Naive thymus-derived CD4-positive, alpha-beta T cell (primary cell): ENCODE measurements around the gene ADGRG6. TPM values are rescaled to one million over a fixed set of nuclear protein-coding genes. Genes with fewer than 3 reads are reported as not detected.

ENCODE experiments used
- ATAC-seq: fragments of 150-1000 bp; cut with Tn5 transposase; 2 replicates; pipeline ENCODE4 v1.10.0; 2021; ENCODE audit warnings: mild to moderate bottlenecking, moderate library complexity
- CTCF ChIA-PET: fragments of 350-600 bp; sonication (Branson Sonifier 250); formaldehyde crosslinking; loops from one replicate; lab custom pipeline; 2021; ENCODE audit warnings: antibody characterized with exemption; lab: Charles Lee
- POLR2A ChIA-PET: fragments of 350-600 bp; sonication (Branson Sonifier 250); formaldehyde crosslinking; loops from one replicate; lab custom pipeline; 2021; ENCODE audit warnings: antibody characterized with exemption, inconsistent platforms; lab: Charles Lee
- DNase-seq, 9 donors: peaks; one replicate each; pipeline versions ENCODE4 v3.0.0 to v3.0.0-alpha.2; 2020 to 2022; ENCODE audit warnings: mixed read lengths in 1 of 9
- H3K27ac ChIP-seq: one replicate; pipeline ENCODE4 v1.7.0; 2013; ENCODE audit warnings: mild to moderate bottlenecking, low read depth, low read length, moderate library complexity
- H3K27me3 ChIP-seq, 2 donors: one replicate each; pipeline ENCODE4 v1.7.0; 2013; ENCODE audit warnings: low read length in 2 of 2, mild to moderate bottlenecking in 2 of 2, moderate library complexity in 2 of 2; ENCODE audit not compliant: control insufficient read depth in 2 of 2, insufficient read depth in 2 of 2
- H3K36me3 ChIP-seq, 3 experiments: 1 replicate in 2 of 3; 2 replicates in 1 of 3; pipeline ENCODE4 v1.7.0; 2013; ENCODE audit warnings: low read length in 3 of 3, mild to moderate bottlenecking in 3 of 3, moderate library complexity in 1 of 3; ENCODE audit not compliant: insufficient read depth in 3 of 3, control insufficient read depth in 2 of 3
- H3K4me1 ChIP-seq, 2 donors: one replicate each; pipeline ENCODE4 v1.7.0; 2013; ENCODE audit warnings: low read length in 2 of 2, mild to moderate bottlenecking in 2 of 2, moderate library complexity in 1 of 2; ENCODE audit not compliant: control insufficient read depth in 2 of 2, insufficient read depth in 2 of 2
- H3K4me3 ChIP-seq: 2 replicates; pipeline ENCODE4 v1.7.0; 2013; ENCODE audit warnings: mild to moderate bottlenecking, low read length
- H3K9me3 ChIP-seq, 3 experiments: 1 replicate in 2 of 3; 2 replicates in 1 of 3; pipeline ENCODE4 v1.7.0; 2013; ENCODE audit warnings: low read length in 3 of 3; ENCODE audit not compliant: control insufficient read depth in 2 of 3
- H3K27ac Mint-ChIP-seq, 9 donors: one replicate each; pipeline ENCODE4 v1.8.0; 2020 to 2022; ENCODE audit warnings: mixed read lengths in 9 of 9, mild to moderate bottlenecking in 8 of 9, moderate library complexity in 5 of 9, inconsistent platforms in 2 of 9
- H3K27me3 Mint-ChIP-seq, 5 donors: one replicate each; pipeline ENCODE4 v1.8.0; 2021 to 2022; ENCODE audit warnings: mixed read lengths in 5 of 5, mild to moderate bottlenecking in 1 of 5
- H3K36me3 Mint-ChIP-seq, 5 donors: one replicate each; pipeline ENCODE4 v1.8.0; 2020 to 2022; ENCODE audit warnings: mixed read lengths in 5 of 5, mild to moderate bottlenecking in 3 of 5, inconsistent platforms in 1 of 5
- H3K4me1 Mint-ChIP-seq, 7 donors: one replicate each; pipeline ENCODE4 v1.8.0; 2020 to 2022; ENCODE audit warnings: mixed read lengths in 7 of 7, mild to moderate bottlenecking in 3 of 7, inconsistent platforms in 1 of 7
- H3K4me3 Mint-ChIP-seq, 10 donors: one replicate each; pipeline ENCODE4 v1.8.0; 2020 to 2022; ENCODE audit warnings: mild to moderate bottlenecking in 10 of 10, mixed read lengths in 10 of 10, moderate library complexity in 6 of 10, inconsistent platforms in 2 of 10
- H3K9me3 Mint-ChIP-seq, 11 donors: one replicate each; pipeline ENCODE4 v1.8.0; 2020 to 2022; ENCODE audit warnings: mixed read lengths in 11 of 11, mild to moderate bottlenecking in 4 of 11, inconsistent platforms in 1 of 11, moderate library complexity in 1 of 11
- intact Hi-C, 2 donors: fragments of 100-400 bp; cut with micrococcal nuclease; formaldehyde crosslinking; loops; one replicate each; pipeline ENCODE4 v1.15.1; 2023
- polyA plus RNA-seq, 2 donors: library from polyadenylated mRNA; unstranded; fragments of 300-500 nt; fragmentation: Illumina TruSeq; gene quantifications; one replicate each; pipeline ENCODE4 v1.2.3, GENCODE V29; 2021
- total RNA-seq, 6 experiments: library from RNA in 5 of 6; stranded (reverse) in 5 of 6; gene quantifications; 1 replicate in 5 of 6; 2 replicates in 1 of 6; pipeline ENCODE4 v1.2.3 and lab custom pipeline; 2021 to 2026

The ADGRG6 gene
- total and polyA plus RNA-seq, 7 experiments from 2014 or later: 0.02 to 3.6 (median 0.57) TPM; not detected in 2

- CTCF ChIA-PET: no interaction called here
- POLR2A ChIA-PET: no interaction called here
Observed at GRCh38 chr6:142462260-142462659, 160.5 kb downstream of the ADGRG6 start.

GRCh38 chr6:142463988-142464387, 162.2 kb downstream of the ADGRG6 start:
- H3K4me1 Mint-ChIP-seq: peaks cover 0 to 6% (median 0%) of the 10 kb centered on the region in 7 donors
- Histone ChIP-seq H3K4me3 (no peak overlapping the region), H3K4me1 (no peaks in the 10 kb centered on the region), H3K27ac (no peak overlapping the region), H3K36me3 (no peaks in the 10 kb centered on the region), H3K27me3 (no peaks in the 10 kb centered on the region), H3K9me3 (no peaks in the 10 kb centered on the region)
- no peak overlapping the region for H3K27ac Mint-ChIP-seq
- POLR2A ChIA-PET: no interaction called here
- DNase-seq (no peak), ATAC-seq (no peak)
- no peak overlapping the region for H3K4me3 Mint-ChIP-seq
- H3K27me3 Mint-ChIP-seq: no peaks in the 10 kb centered on the region
- CTCF ChIA-PET: no interaction called here
- intact Hi-C loops: no loop called here
- H3K9me3 Mint-ChIP-seq: peaks cover 7 to 17% (median 11%) of the 10 kb centered on the region in 11 donors
- peaks cover 3 to 7% (median 5%) of the 10 kb centered on the region in 5 donors for H3K36me3 Mint-ChIP-seq

More at GRCh38 chr6:142462260-142462659, 160.5 kb downstream of the ADGRG6 start:
- ATAC-seq (no peak), DNase-seq (no peak)
- Mint-ChIP-seq H3K4me1 (peaks cover 0 to 6% (median 0%) of the 10 kb centered on the region in 7 donors), H3K27me3 (peaks cover 0 to 2% (median 0%) of the 10 kb centered on the region in 5 donors), H3K27ac (no peak overlapping the region), H3K36me3 (peaks cover 3 to 7% (median 5%) of the 10 kb centered on the region in 5 donors), H3K9me3 (peaks cover 4 to 17% (median 11%) of the 10 kb centered on the region in 11 donors), H3K4me3 (no peak overlapping the region)
- Histone ChIP-seq H3K27ac (no peak overlapping the region), H3K36me3 (no peaks in the 10 kb centered on the region), H3K4me1 (no peaks in the 10 kb centered on the region), H3K4me3 (no peak overlapping the region), H3K27me3 (no peaks in the 10 kb centered on the region), H3K9me3 (no peaks in the 10 kb centered on the region)
- intact Hi-C loops: no loop called here

GRCh38 chr6:142469220-142469619, 167.4 kb downstream of the ADGRG6 start:
- Histone ChIP-seq H3K9me3 (no peaks in the 10 kb centered on the region), H3K27me3 (no peaks in the 10 kb centered on the region), H3K4me1 (no peaks in the 10 kb centered on the region), H3K27ac (no peak overlapping the region), H3K4me3 (no peak overlapping the region), H3K36me3 (no peaks in the 10 kb centered on the region)
- peaks cover 0 to 6% (median 0%) of the 10 kb centered on the region in 11 donors for H3K9me3 Mint-ChIP-seq
- DNase-seq: no peak
- ATAC-seq: no peak
- H3K27me3 Mint-ChIP-seq: peaks cover 0 to 4% (median 0%) of the 10 kb centered on the region in 5 donors
- no peaks in the 10 kb centered on the region for H3K4me1 Mint-ChIP-seq
- intact Hi-C loops: no loop called here
- no peak overlapping the region for H3K4me3 Mint-ChIP-seq
- ChIA-PET POLR2A (no interaction called here), CTCF (no interaction called here)
- no peak overlapping the region for H3K27ac Mint-ChIP-seq
- H3K36me3 Mint-ChIP-seq: no peaks in the 10 kb centered on the region

GRCh38 chr6:142470421-142470820, 168.6 kb downstream of the ADGRG6 start:
- no peaks in the 10 kb centered on the region for H3K27me3 ChIP-seq
- Mint-ChIP-seq H3K27ac (no peak overlapping the region), H3K27me3 (peaks cover 0 to 6% (median 0%) of the 10 kb centered on the region in 5 donors), H3K9me3 (peaks cover 0 to 6% (median 0%) of the 10 kb centered on the region in 11 donors), H3K4me1 (peaks cover 0 to 7% (median 6%) of the 10 kb centered on the region in 7 donors), H3K4me3 (no peak overlapping the region), H3K36me3 (no peaks in the 10 kb centered on the region)
- no peak overlapping the region for H3K27ac ChIP-seq
- no peak overlapping the region for H3K4me3 ChIP-seq
- ChIA-PET POLR2A (no interaction called here), CTCF (no interaction called here)
- H3K9me3 ChIP-seq: no peaks in the 10 kb centered on the region
- H3K36me3 ChIP-seq: no peaks in the 10 kb centered on the region
- no peak for ATAC-seq
- DNase-seq: no peak
- intact Hi-C loops: loop anchor here (5.0 to 10.0 kb wide), 5 partner anchors 238 to 1542 kb away; partner anchors contain the start of genes NMBR (in 1 of the 2) and VTA1 (in 1 of the 2)
- H3K4me1 ChIP-seq: no peaks in the 10 kb centered on the region

GRCh38 chr6:142474531-142475289, 172.9 kb downstream of the ADGRG6 start:
- H3K9me3 Mint-ChIP-seq: peaks cover 0 to 2% (median 0%) of the 10 kb centered on the region in 11 donors
- ATAC-seq: peak; percentile 67
- POLR2A ChIA-PET: interaction anchor here (0.6 kb wide), 1 partner anchor 218 kb away, joined by 3 read pairs; no protein-coding TSS in a partner anchor

GRCh38 chr6:142476452-142476851, 174.6 kb downstream of the ADGRG6 start:
- H3K9me3 Mint-ChIP-seq: peaks cover 0 to 2% (median 0%) of the 10 kb centered on the region in 11 donors
- peaks cover 0 to 12% (median 6%) of the 10 kb centered on the region in 7 donors for H3K4me1 Mint-ChIP-seq
- no peak overlapping the region for H3K4me3 ChIP-seq
- POLR2A ChIA-PET: interaction anchor here (1.1 kb wide), 1 partner anchor 392 kb away, joined by 3 read pairs; no protein-coding TSS in a partner anchor
- no peak overlapping the region for H3K4me3 Mint-ChIP-seq
- H3K27me3 ChIP-seq: no peaks in the 10 kb centered on the region
- no peak for ATAC-seq
- CTCF ChIA-PET: interaction anchor here (3.3 kb wide), 1 partner anchor 951 kb away, joined by 39 read pairs; no protein-coding TSS in a partner anchor
- H3K27me3 Mint-ChIP-seq: peaks cover 0 to 4% (median 0%) of the 10 kb centered on the region in 5 donors
- intact Hi-C loops: loop anchor here in 1 of 2 donors (10.0 kb wide), 1 partner anchor 1078 kb away; no protein-coding TSS in a partner anchor
- H3K4me1 ChIP-seq: no peaks in the 10 kb centered on the region
- H3K36me3 ChIP-seq: no peaks in the 10 kb centered on the region
- DNase-seq: no peak
- H3K9me3 ChIP-seq: no peaks in the 10 kb centered on the region
- H3K27ac ChIP-seq: no peak overlapping the region
- H3K27ac Mint-ChIP-seq: peak overlapping the region in 2 of 9 donors; percentile 14 to 26
- no peaks in the 10 kb centered on the region for H3K36me3 Mint-ChIP-seq

More at GRCh38 chr6:142474531-142475289, 172.9 kb downstream of the ADGRG6 start:
- Mint-ChIP-seq H3K4me1 (peaks cover 0 to 12% (median 6%) of the 10 kb centered on the region in 7 donors), H3K27me3 (peaks cover 0 to 5% (median 0%) of the 10 kb centered on the region in 5 donors), H3K36me3 (no peaks in the 10 kb centered on the region), H3K27ac (peak overlapping the region in 3 of 9 donors; percentile 10 to 48 (median 24)), H3K4me3 (no peak overlapping the region)
- no peaks in the 10 kb centered on the region for H3K4me1 ChIP-seq
- intact Hi-C loops: loop anchor here (1.0 to 10.0 kb wide), 20 partner anchors 86 to 1539 kb away; partner anchors contain the start of genes NMBR (in 1 of the 2) and VTA1 (in 1 of the 2)
- no peak overlapping the region for H3K4me3 ChIP-seq
- no peak overlapping the region for H3K27ac ChIP-seq
- no peaks in the 10 kb centered on the region for H3K9me3 ChIP-seq
- CTCF ChIA-PET: interaction anchor here (0.5 to 3.3 kb wide), 36 partner anchors 9 to 1539 kb away, joined by 3 to 39 read pairs (median 4); no protein-coding TSS in a partner anchor
- peak in 7 of 9 donors; percentile 13 to 57 (median 48) for DNase-seq
- H3K27me3 ChIP-seq: no peaks in the 10 kb centered on the region
- H3K36me3 ChIP-seq: no peaks in the 10 kb centered on the region
